NCI-H2227 (cell line): ENCODE data around the gene TOR1AIP1.
"Not testable (repeated sequence)": the region's sequence is repeated elsewhere in the genome, so short reads cannot be mapped to it uniquely, and the experiment has no call there.

Experiments
- DNase-seq: peaks from one replicate; lab custom pipeline; 2025; ENCODE audit not compliant: unreplicated experiment; lab: John Stamatoyannopoulos, UW

The TOR1AIP1 gene, protein sequence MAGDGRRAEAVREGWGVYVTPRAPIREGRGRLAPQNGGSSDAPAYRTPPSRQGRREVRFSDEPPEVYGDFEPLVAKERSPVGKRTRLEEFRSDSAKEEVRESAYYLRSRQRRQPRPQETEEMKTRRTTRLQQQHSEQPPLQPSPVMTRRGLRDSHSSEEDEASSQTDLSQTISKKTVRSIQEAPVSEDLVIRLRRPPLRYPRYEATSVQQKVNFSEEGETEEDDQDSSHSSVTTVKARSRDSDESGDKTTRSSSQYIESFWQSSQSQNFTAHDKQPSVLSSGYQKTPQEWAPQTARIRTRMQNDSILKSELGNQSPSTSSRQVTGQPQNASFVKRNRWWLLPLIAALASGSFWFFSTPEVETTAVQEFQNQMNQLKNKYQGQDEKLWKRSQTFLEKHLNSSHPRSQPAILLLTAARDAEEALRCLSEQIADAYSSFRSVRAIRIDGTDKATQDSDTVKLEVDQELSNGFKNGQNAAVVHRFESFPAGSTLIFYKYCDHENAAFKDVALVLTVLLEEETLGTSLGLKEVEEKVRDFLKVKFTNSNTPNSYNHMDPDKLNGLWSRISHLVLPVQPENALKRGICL

DNA sequence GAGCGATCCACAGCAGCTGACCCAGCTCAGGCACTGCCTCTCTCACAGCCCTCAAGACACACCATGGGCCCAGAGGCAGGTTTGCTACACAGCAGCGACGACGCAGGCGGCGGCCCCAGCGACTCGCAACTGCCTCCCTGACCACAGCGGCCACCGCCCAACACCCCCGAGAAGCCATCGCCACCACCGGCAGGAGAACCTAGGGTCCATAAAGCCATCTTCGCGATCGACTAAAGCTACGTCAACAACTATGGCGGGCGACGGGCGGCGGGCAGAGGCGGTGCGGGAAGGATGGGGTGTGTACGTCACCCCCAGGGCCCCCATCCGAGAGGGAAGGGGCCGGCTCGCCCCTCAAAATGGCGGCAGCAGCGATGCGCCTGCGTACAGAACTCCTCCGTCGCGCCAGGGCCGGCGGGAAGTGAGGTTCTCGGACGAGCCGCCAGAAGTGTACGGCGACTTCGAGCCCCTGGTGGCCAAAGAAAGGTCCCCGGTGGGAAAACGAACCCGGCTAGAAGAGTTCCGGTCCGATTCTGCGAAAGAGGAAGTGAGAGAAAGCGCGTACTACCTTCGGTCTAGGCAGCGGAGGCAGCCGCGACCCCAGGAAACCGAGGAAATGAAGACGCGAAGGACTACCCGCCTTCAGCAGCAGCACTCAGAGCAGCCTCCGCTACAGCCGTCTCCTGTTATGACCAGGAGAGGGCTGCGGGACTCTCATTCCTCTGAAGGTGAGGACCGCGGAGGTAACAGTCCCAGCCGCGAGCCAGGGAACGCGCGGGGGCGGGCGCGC is at the start of gene TOR1AIP1:
TSS of gene TOR1AIP1 (plus strand) at position 33 of the 787 bp plus-strand sequence. CDS start at position 251, 218 bp downstream.
- peak; percentile 99 for DNase-seq

DNA sequence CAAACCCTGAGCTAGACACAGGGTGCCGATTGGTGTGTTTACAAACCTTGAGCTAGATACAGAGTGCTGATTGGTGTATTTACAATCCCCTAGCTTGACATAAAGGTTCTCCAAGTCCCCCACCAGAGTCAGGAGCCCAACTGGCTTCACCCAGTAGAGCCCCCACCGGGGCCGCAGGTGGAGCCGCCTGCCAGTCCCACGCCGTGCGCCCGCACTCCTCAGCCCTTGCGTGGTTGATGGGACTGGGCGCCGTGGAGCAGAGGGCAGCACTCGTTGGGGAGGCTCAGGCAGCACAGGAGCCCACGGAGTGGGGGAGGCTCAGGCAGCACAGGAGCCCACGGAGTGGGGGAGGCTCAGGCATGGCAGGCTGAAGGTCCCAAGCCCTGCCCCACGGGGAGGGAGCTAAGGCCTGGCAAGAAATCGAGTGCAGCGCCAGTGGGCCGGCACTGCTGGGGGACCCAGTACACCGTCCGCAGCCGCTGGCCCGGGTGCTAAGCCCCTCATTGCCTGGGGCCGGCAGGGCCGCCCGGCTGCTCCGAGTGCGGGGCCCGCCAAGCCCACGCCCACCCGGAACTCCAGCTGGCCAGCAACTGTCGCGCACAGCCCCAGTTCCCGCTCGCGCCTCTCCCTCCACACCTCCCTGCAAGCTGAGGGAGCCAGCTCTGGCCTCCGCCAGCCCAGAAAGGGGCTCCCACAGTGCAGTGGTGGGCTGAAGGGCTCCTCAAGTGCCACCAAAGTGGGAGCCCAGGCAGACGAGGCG is 45.2 kb upstream of the TOR1AIP1 start:
- DNase-seq, result not testable (repeated sequence)

DNA sequence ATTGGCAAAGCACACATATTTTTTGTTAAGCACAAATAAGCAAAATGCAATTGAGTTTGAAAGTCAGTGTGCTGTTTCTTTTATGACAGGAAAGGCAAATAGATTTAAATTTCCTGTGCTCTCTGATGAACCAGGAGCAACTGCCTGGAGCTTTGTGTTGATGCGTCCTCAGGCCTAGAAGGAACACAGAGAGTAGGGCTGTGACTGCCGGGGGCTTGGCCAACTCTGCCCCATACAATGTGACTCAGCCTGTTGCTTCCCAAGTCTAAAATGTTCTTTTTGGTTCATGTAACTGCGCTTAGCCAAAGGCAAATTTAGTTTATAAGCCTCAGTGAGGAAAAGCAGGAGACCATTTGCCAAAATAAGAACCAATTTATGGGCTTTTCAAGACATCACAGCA is 42.0 kb upstream of the TOR1AIP1 start:
- DNase-seq, result no peak

DNA sequence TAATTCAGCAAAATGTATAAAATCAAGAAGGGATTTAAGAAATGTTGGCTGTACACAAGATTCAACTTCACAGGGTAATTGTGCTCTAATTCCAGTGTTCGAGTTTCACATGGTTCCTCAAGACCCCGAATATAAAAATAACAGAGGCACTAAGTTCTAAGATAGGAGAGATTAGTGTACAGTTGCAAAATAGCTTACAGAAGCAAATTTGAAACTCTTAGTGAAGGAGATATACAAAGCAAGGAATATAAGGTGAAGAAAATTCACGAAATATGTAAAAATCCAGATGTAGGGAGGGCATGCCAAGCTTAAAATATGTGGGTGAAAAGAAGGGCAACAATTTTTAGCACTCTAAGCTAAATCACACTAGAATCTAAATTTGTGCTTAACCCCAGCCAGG is 33.9 kb upstream of the TOR1AIP1 start:
- no peak for DNase-seq

DNA sequence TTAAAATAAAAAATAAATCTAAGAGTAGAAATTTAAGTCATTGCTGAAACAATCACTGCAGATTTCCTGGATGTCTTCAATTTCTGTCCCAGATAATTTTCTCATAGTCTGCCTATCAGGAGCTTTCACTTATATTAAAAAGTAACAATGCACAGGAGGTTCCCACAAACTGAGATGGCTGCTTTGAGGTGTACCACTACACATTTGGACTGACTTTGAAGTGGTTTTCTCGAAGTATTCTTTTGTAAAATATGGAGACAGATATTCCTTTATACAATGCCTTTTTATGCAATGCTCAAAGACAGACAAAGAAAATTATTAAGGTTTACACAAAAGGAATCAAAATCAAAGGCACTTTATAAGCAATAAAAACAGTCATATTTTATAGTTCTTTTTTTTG is 29.0 kb upstream of the TOR1AIP1 start:
- no peak for DNase-seq

DNA sequence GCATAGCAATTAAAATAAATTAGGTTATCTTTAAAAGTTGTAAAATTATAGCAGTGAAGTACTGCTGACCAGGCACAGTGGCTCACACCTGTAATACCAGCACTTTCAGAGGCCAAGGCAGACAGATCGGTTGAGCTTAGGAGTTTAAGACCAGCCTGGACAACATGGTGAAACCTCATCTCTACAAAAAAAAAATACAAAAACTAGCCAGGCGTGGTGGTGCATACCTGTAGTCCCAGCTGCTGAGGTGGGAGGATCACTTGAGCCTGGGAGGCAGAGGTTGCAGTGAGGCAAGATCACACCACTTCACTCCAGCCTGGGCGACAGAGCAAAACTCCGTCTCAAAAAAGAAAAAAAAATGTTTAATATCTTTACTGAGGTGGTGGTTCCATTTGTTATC is 26.3 kb upstream of the TOR1AIP1 start:
- DNase-seq, result not testable (repeated sequence)

DNA sequence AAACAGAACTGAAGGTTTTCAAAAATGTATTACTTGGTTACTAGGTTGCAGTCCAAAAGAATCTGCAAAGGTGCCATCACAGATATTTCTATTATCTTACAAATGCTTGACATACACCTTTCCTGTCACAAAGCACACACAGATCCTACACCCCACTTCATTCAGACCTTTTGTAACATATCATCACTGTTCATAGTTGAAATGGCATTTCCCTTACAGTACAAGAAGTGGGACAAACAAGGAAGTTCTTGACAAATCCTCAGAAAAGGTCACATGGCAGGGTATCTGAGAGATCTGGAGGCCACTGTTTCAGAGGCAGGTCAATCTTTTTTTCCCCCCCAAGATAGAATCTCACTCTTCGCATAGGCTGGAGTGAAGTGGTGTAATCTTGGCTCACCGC is 25.8 kb upstream of the TOR1AIP1 start:
- no peak for DNase-seq

DNA sequence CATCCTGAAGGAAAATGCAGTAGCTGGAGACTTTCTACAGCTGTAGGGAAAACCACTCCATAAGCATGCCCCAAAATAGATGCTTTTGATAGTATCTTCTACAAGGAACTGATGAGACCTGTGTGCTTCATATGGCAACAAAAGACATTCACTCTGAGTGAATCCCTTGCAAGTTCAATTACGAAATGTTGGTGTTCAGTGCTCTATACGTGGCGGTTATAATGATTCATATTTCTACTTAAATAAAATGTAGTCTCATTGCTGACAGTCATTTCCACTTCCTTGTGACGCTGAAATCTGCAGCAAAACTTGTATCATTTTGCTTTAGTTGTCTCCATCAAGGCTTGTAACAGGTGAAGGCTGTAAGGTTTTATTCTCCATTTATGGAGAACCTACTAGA is 25.1 kb upstream of the TOR1AIP1 start:
- DNase-seq, result no peak

DNA sequence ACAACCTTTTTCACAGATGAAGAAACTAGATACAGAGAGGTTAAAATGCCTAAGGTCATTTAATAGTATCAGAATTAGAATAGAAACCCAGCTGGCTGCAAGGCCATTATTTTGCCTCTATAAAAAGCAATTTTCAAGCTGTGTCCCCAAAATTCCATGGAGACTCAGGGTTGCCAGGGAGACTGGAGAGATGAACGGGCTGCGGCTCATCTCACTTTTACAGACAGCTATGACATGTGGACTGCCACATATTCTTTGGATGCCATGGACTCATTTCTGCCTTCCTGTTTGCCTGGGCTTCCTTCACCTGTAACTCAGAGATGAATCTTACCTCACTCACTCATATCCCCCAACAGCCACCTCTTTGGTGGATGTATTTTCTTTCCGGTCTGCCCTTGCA is 21.4 kb upstream of the TOR1AIP1 start:
- peak; percentile 14 for DNase-seq

DNA sequence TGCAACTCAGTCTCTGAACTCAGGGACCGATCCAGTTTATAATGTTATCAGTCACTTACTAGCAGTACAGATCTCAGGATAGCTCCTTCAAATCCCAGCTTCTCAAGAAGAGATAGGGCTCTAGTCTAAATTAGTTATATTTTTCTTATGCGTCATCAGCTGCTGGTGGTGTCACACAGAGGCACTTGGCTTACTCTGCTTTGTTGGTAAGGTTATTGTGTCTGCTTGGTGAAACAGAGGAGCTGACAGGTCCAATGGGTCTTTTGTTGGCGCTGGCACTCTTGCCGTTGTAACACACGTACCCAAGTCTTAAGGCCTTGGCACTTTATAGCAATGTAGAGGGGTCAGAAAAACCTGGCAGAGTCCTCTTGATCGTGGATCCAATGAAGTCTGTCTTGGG is 16.7 kb upstream of the TOR1AIP1 start:
- no peak for DNase-seq

DNA sequence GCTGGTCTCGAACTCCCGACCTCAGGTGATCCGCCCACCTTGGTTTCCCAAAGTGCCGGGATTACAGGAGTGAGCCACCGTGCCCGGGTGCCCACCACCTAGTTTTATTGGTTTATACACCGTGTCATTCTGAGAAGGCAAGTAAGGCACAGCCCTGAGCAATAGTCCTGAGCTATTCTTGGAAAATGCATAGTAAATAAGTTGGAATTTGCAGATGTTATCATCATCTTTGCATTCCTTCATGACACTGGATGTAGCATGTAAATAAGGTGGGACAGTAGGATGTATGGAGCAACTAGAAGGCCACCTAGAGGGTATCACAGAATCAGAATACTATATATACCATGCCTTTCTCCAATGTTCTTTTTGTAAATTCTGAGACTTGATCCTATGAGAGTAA is 15.5 kb upstream of the TOR1AIP1 start:
- no peak for DNase-seq

DNA sequence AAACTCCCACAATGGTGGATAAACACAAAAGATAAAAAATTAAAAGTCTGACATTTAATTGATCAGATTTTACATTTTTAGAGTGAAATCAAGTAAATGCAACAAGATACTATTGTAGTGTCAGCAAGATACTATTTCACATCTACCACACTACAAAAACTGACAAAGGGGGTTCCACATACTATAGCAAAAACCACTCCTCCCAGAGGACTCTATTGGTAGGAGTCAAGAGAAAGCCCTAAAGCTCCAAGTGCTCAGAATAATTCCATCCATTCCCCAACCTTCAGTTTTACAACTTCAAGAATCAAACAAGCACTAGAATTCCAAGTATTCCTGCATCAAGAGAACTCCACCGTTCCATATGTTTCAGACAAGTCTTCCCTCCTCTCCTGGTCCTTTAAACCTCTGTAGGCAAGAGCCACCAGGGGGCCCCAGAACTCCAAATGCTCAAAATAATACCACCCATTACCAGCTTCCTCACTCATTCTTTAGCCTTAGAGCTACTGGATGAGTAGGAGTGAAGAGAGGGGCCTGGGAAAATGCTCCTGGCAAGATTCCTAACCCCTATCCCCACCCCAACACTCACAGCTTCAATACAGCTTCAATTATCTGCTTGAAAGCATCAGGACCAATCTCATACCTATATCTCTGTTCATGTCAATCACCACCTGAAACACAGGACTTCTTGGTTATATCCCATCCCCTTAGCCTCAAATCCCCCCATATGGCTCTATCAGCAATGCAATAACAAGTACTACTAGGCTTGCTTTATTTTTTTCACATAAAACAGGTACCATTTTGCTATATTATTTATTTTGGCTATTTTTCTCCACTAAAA is 14.4 kb upstream of the TOR1AIP1 start:
- peak; percentile 63 for DNase-seq

DNA sequence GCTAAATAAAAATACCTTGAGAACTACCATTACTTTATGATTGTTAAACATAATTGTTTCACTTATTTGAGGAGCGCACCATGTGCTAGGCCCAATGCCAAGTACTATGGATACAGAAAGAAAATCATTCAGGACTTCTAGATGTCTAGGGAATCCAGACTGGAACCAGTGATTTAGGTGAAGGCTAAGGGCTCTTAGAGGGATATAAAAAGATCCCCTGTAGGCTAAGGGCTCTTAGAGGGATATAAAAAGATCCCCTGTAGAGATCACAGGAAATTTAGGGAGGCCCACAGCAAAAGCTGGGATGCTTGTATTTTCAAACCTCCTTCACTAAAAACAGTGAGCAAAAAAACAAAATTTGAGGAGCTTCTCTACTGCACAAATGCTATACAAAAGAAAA is 11.2 kb upstream of the TOR1AIP1 start:
- DNase-seq, result peak; percentile 26

DNA sequence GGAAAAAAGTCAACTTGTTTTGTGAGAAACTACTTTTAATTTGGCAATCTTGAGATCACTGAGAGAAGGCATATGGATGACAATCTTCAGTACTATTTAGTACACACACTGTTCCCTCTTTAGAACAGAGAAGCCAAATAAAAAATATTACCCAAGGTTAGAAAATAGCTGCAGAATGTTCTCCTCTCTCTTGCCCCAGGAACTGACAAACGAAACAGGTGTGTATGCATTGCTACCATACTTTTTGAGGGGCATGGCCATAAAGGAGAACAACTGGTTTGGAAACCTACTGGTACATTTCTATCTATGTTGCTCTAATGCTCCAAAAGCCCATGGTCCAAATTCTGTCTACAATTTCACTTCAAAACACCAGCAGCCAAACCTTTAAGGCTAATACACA is 10.1 kb upstream of the TOR1AIP1 start:
- DNase-seq, result no peak

DNA sequence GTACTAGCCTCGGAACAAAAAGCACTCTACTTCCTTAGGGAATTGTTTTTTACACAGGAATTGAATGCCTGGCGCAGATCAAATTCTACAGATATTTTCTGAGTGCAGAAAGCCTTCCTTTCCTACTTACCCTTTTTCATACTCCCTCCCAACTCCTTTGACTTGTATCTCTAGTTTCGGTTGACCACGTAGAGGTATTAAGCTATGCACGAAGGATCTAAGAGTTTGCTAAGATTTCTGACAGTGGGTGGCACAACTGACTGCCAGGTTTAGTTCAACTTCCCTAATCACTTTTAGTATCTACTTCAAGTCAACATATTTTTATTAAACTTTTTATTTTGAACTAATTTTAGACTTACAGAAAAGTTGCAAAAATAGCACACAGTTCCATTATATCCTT is 9.5 kb upstream of the TOR1AIP1 start:
- DNase-seq, result no peak

DNA sequence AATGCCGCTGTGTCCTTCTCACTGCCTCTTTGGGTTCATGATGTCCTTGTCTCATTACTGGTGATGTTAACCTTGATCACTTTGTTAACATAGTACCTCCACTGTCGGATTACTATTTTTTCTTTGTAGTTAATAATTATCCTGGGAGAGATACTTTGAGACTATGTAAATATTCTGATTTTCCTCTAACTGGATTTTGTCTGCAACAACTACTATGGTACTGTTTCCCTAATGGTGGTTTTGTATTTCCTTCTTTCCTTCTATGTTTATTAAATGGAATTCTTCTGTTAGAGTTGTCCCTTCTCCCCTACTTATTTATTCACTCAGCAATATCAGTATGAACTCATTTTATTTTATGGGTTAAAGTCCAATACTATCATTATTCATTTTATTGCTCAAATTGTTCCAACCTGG is 8.6 kb upstream of the TOR1AIP1 start:
- DNase-seq, result no peak

DNA sequence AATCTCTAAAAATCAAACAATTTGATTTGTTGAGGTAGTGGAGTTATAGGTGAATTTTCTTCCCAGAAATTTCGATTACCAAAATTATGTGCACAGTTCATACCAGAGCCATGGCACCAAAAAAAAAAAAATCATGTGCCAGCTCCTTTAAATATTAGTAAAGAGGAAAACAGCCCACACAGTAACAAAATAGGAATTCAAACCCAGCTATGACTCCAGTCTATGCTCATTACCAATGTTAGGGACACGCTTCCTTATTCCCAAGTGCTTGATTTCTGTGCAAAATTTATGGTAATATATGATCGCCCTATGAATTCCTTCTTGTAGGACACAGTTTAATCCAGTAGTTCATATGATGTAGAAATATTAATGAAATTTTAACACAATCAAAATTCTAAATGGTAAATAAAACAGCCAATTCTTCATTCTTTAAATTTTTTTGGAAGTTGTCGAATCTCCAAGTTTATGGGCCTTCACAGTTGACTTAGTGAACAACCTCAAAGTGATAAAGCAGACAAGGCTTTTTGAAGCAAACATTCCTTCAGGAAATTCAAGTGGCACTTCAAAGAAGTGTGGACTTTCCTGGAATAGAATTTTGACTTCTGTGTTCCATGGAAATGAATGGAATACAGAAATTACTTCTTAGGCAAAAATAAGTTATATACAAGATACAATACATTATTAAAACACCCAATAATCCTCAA is 6.3 kb upstream of the TOR1AIP1 start:
- DNase-seq, result no peak

DNA sequence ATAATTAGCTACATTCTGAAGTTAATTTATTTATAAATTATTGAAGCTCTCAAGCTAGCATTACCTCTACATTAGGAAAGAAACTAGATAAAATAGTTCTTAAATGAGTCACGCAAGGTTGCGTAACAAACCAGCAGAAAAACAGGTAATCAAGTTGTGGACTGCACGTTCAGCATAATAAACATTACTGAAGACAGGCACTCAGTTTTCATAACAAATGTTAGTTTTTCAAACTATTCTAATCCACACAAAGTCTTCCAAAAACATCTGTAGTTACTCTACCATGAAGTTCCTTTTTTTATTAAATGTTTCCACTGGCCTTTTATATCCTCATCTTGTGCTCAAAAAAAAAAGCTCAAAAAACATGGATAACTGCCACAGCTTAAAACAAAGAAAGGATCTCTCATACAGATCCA is 5.8 kb upstream of the TOR1AIP1 start:
- DNase-seq, result no peak

DNA sequence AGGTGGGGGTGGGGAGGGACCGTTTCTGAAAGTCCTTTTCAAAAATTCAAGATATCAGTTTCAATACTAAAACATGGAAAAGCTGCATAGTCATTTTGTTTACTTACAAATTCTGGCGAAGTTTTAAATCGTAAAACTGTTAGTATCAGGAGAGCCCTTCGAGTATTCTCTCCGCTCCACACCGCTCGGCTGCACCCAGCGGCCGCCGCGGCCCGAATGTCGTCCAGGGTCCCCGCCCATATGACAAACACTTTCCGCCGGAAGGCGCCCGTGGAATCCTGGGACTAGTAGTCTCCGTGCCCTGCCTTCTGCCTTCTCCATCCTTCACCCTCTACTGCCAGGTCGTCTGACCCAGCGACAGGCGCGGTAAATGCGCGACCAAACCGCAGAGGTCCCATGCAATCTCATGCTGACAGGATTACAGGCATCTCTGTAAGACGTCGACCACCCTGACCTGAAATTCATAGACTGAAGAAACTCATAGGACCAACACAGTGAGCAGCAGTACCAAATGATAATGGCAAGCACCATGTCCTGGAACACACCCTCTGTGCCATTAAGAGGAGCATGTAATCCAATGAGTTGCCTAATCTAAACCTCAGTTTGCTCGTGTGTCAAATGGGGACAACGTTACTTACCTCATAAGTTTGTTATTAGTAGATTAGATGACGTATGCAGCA is 4.4 kb upstream of the TOR1AIP1 start, which contains the start of gene TOR1AIP2:
TSS of gene TOR1AIP2 (minus strand) at position 218 of the 680 bp plus-strand sequence. CDS start 25,138 bp downstream, outside the sequence.
- peak; percentile 93 for DNase-seq
